ENCODE measurements around the gene IRF2BP1.
A peak's percentile ranks its signal among the peaks of the same experiment; 100 is the strongest.

DNA sequence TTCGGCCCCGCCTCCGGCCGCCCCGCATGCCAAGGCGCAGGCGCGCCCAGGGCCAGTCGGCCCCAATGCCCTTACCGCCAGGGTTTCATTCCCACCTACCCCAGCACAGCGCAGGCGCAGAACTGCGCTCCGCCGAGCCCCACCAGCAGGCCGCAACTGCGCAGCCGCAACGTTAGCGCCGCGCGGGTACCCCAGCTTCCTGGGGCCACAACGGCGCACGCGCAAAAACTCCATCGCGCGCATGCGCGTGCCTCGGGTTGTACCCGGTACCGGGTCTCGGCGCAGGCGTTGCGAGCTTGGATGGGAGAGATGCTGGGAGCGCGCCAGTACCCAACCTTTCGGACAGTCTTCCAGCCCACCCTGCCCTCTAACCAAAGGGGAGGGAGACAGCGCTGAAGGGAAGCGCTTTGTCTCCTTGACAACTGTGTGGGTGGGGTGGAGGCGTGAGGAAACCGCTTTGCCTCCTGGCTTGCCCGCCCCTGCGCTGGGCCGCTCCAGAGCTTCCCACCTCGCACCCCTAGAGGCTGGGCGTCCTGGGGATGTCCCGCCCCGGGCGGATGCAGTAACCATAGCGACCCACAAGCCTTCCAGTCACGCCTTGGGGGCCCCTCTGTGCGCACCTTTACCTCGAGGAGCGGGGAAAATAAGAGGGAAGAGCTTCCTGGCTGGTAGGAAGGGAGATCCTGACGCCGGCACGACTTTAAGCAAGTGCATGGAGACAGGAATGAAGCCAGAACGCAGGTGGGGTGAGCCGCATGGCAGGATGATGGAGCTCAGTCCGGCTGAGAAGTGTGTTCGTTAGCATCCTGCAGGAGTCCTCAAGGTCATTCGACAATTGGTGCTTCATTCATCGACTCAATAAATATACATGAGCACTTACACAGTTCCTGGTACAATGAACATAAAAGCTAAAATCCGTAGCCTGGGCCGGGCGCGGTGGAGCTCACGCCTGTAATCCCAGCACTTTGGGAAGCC is 17.0 kb upstream of the IRF2BP1 start:
- TF ChIP-seq POLR2A (IDR thresholded peaks at IDR 0.05; ENCODE audit: low read length) = peak; percentile 87
- no peak for TF ChIP-seq GATA1 (IDR thresholded peaks at IDR 0.05; ENCODE audit: low read depth, low read length)

Measured in erythroblast (primary cell).